ENCODE results near the gene CLCN7. TPM values are rescaled to one million over a fixed set of nuclear protein-coding genes. Genes with fewer than 3 reads are reported as not detected.
A peak's percentile ranks its signal among the peaks of the same experiment; 100 is the strongest.

CLCN7 gene
- total and polyA plus RNA-seq, 2 of the 8 experiments (the other 6 are each of a cell fraction or from before 2014, with no cell fraction given): 38.6 to 81.5 TPM

DNA sequence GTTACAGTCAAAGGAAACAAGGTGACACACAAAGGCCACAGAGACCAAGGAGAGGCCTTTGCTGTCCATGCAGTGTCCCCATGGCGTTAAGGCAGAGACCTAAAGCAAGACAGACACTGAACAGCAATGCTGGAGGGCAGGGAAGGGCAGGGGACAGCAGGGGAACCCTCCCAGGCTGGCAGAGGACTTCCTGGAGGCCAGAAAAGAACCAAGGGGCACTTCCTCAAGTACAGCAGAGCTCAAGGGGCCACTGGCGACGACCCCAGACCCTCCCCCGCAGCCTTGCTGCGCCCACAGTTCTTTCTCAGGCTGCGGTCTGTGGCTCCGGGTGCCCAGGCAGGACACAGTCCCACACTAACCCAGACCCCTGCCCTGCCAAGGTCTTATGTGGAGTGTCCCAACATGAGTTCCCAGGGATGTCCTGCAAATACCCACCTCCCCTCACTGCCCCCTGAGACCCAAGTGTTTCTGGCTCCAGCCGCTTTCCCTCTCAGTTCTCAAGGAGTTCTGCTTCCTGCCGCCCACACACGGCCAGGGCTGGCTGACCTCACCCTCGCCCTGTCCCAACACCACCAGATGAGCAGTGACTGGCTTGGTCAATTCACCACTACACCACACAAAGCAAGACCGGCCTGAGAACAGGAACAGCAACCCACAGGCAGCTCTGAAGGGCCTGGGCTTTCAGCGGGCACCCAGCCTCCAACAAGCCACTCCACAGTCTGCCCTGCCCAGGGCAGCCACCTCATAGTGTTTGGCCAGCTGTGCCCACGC, 4.2 kb downstream of the CLCN7 start:
- 91% methylated on average over 14 of the region's 14 CpGs; no CpG with 5 or more reads in 1 of the 2 experiments for WGBS, 2 experiments (ENCODE audit: extremely low coverage in 1 of 2, insufficient coverage in 1 of 2, insufficient read length in 1 of 2, insufficient replicate concordance in 2 of 2, low coverage in 1 of 2, low lambda C conversion rate in 2 of 2, missing lambda C conversion rate in 1 of 2)
- H4K5ac ChIP-seq (ENCODE audit: insufficient read length, low read depth, low read length): no peak overlapping the region
- H2BK5ac ChIP-seq (ENCODE audit: low read depth, low read length): no peak overlapping the region
- no peak overlapping the region for H2AFZ ChIP-seq (ENCODE audit: low read length)
- H4K20me1 ChIP-seq (replicated peaks in 1 of 2; ENCODE audit: control insufficient read depth in 1 of 2, insufficient read depth in 2 of 2, low read length in 2 of 2): peaks cover 10 to 13% of the 10 kb centered on the region in 2 experiments
- H3K23me2 ChIP-seq (ENCODE audit: low read depth, low read length): peaks cover 8% of the 10 kb centered on the region
- no peak overlapping the region for H3K4me2 ChIP-seq (ENCODE audit: insufficient read depth in 1 of 2, low read depth in 2 of 2, low read length in 2 of 2)
- no peak overlapping the region for H3K18ac ChIP-seq (ENCODE audit: extremely low read depth, low read length)
- FAIRE-seq (no peak), DNase-seq (ENCODE audit: low read depth in 1 of 2, low spot score in 2 of 2) (peak in 1 of 2 experiments; percentile 40)
- no peak overlapping the region for H4K91ac ChIP-seq (replicated peaks; ENCODE audit: insufficient read length, low read length)
- H3K27ac ChIP-seq (ENCODE audit: low read depth, low read length): no peak overlapping the region; the same call in 1 of the 2 replicates
- no peak overlapping the region for H3K4me3 ChIP-seq (ENCODE audit: extremely low read depth in 1 of 4, insufficient read depth in 2 of 4, low read depth in 3 of 4, low read length in 4 of 4)
- H3K36me3 ChIP-seq (ENCODE audit: control insufficient read depth in 2 of 4, insufficient read depth in 4 of 4, low read length in 3 of 4): no peaks in the 10 kb centered on the region
- H3K79me2 ChIP-seq (ENCODE audit: control insufficient read depth in 1 of 2, insufficient read depth in 2 of 2, low read length in 2 of 2): peaks cover 4 to 76% of the 10 kb centered on the region in 2 experiments
- 0 out of 2 replicates have a peak overlapping the region, but pooled peaks have one; percentile 65 for H2AK5ac ChIP-seq (ENCODE audit: low read depth, low read length)
- POLR2A ChIA-PET (ENCODE audit: partially characterized antibody): interaction anchor here (0.6 to 1.6 kb wide), 6 partner anchors 8 to 143 kb away, joined by 3 to 6 read pairs (median 3); no protein-coding TSS in a partner anchor
- no peak overlapping the region for H3K23ac ChIP-seq (ENCODE audit: insufficient read length)
- no peak overlapping the region for H2BK20ac ChIP-seq (ENCODE audit: low read length)
- H3K79me1 ChIP-seq (ENCODE audit: low read depth, low read length): peaks cover 37% of the 10 kb centered on the region
- H3K4me1 ChIP-seq (replicated peaks in 1 of 4; ENCODE audit: control insufficient read depth in 3 of 4, insufficient read depth in 4 of 4, low read length in 3 of 4): peaks cover 0 to 7% (median under 1%) of the 10 kb centered on the region in 4 experiments; a peak in 3 of 7 replicates
- CTCF ChIA-PET (ENCODE audit: partially characterized antibody): interaction anchor here (0.6 to 1.7 kb wide), 6 partner anchors 11 to 281 kb away, joined by 3 to 6 read pairs (median 3); no protein-coding TSS in a partner anchor
- H2BK12ac ChIP-seq (ENCODE audit: low read depth, low read length): 0 out of 2 replicates have a peak overlapping the region, but pooled peaks have one; percentile 27
- no peak overlapping the region for H3K14ac ChIP-seq (ENCODE audit: insufficient read length)
- TF ChIP-seq BRCA1 (IDR thresholded peaks at IDR 0.05; ENCODE audit: low read depth, low read length) (no peak), MAFK (IDR thresholded peaks at IDR 0.05; ENCODE audit: low read depth, low read length) (no peak), NRF1 (IDR thresholded peaks at IDR 0.05; ENCODE audit: low read depth, low read length) (no peak), RXRA (IDR thresholded peaks at IDR 0.05; ENCODE audit: insufficient read depth, low read depth, low read length) (no peak), JUN (IDR thresholded peaks at IDR 0.05; ENCODE audit: low read depth, low read length) (no peak)
- TF ChIP-seq, protein P1, sequence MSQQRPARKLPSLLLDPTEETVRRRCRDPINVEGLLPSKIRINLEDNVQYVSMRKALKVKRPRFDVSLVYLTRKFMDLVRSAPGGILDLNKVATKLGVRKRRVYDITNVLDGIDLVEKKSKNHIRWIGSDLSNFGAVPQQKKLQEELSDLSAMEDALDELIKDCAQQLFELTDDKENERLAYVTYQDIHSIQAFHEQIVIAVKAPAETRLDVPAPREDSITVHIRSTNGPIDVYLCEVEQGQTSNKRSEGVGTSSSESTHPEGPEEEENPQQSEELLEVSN (IDR thresholded peaks at IDR 0.05): no peak
- no peak overlapping the region for H2BK15ac ChIP-seq (ENCODE audit: low read length)
- no peak overlapping the region for H3K4ac ChIP-seq (replicated peaks; ENCODE audit: insufficient read length, low read depth, low read length)
- no peak overlapping the region for H2BK120ac ChIP-seq (replicated peaks; ENCODE audit: low read depth, low read length)
- no peak overlapping the region for H3K56ac ChIP-seq (replicated peaks; ENCODE audit: insufficient read length, low read depth, low read length)
- no peaks in the 10 kb centered on the region for H3K9me3 ChIP-seq (ENCODE audit: insufficient read depth in 2 of 2, low read depth in 1 of 2, low read length in 1 of 2)
- no peak overlapping the region for H3K9ac ChIP-seq (replicated peaks in 1 of 4; ENCODE audit: extremely low read depth in 1 of 4, low read depth in 3 of 4, low read length in 3 of 4)
- peak overlapping the region; percentile 66; the same call in 1 of the 2 replicates for H4K8ac ChIP-seq (ENCODE audit: extremely low read depth, insufficient read depth, low read length)
- H3K27me3 ChIP-seq (replicated peaks in 1 of 4; ENCODE audit: control insufficient read depth in 3 of 4, extremely low read depth in 1 of 4, insufficient read depth in 3 of 4, low read length in 3 of 4): peaks cover 0 to 3% (median 0%) of the 10 kb centered on the region in 4 experiments; a peak in 1 of 7 replicates
